IMR-90 (cell line): ENCODE measurements around the gene MEGF11. TPM values are rescaled to one million over a fixed set of nuclear protein-coding genes. Genes with fewer than 3 reads are reported as not detected.

Source experiments
- ATAC-seq: fragments of 200-7000 bp; cut with Tn5 transposase; 2 replicates; pipeline ENCODE4 v1.9.1; 2020; ENCODE audit warnings: low read depth, mild to moderate bottlenecking, moderate library complexity
- BruUV-seq: library from RNA; stranded (reverse); fragments of 400-500 nt; replicated peaks from 2 replicates; lab custom pipeline; 2021; lab: Mats Ljungman, UMichigan
- CTCF ChIA-PET: fragments of 300-600 bp; formaldehyde crosslinking; extraction: SDS; loops from one replicate; lab custom pipeline; 2021; ENCODE audit warnings: antibody characterized with exemption; lab: Yijun Ruan, JAX
- POLR2A ChIA-PET: fragments of 300-600 bp; sonication (Branson Sonifier 250); formaldehyde crosslinking; loops from one replicate; lab custom pipeline; 2022; ENCODE audit warnings: antibody characterized with exemption; ENCODE audit not compliant: unreplicated experiment; lab: Charles Lee
- DNase-seq: peaks from one replicate; pipeline ENCODE4 v3.0.0; 2013
- H2AFZ ChIP-seq: replicated peaks from 2 replicates; pipeline ENCODE3; 2013; ENCODE audit warnings: low read length, mild to moderate bottlenecking; ENCODE audit not compliant: poor library complexity
- H2AK5ac ChIP-seq: 2 replicates; pipeline ENCODE4 v1.6.1; 2013; ENCODE audit warnings: low read depth, low read length, inconsistent platforms
- H2AK9ac ChIP-seq: replicated peaks from 2 replicates; pipeline ENCODE3; 2013; ENCODE audit warnings: mild to moderate bottlenecking, low read depth, low read length, moderate library complexity; ENCODE audit not compliant: poor library complexity
- H2BK120ac ChIP-seq: 2 replicates; pipeline ENCODE4 v1.6.1; 2013; ENCODE audit warnings: low read depth, low read length, inconsistent platforms
- H2BK15ac ChIP-seq: 3 replicates; pipeline ENCODE4 v1.6.1; 2013; ENCODE audit warnings: low read depth, low read length, inconsistent platforms
- H2BK20ac ChIP-seq: 2 replicates; pipeline ENCODE4 v1.6.1; 2013; ENCODE audit warnings: low read depth, mild to moderate bottlenecking, inconsistent platforms, low read length, moderate library complexity
- H2BK5ac ChIP-seq: 2 replicates; pipeline ENCODE4 v1.6.1; 2013; ENCODE audit warnings: mild to moderate bottlenecking, low read depth, low read length, inconsistent platforms; ENCODE audit not compliant: poor library complexity, severe bottlenecking
- H3K14ac ChIP-seq: replicated peaks from 2 replicates; pipeline ENCODE4 v1.6.1; 2013; ENCODE audit warnings: low read depth, low read length, inconsistent platforms
- H3K18ac ChIP-seq: 2 replicates; pipeline ENCODE4 v1.6.1; 2013; ENCODE audit warnings: low read depth, low read length, control low read depth
- H3K23ac ChIP-seq: 2 replicates; pipeline ENCODE4 v1.6.1; 2013; ENCODE audit warnings: low read depth, low read length, inconsistent platforms
- H3K27ac ChIP-seq: 2 replicates; pipeline ENCODE4 v1.5.1; 2013; ENCODE audit warnings: mild to moderate bottlenecking, control low read depth, low read length; ENCODE audit not compliant: insufficient read depth
- H3K27me3 ChIP-seq: 2 replicates; pipeline ENCODE4 v1.6.1; 2013; ENCODE audit warnings: low read length; ENCODE audit not compliant: control insufficient read depth, insufficient read depth
- H3K36me3 ChIP-seq: 2 replicates; pipeline ENCODE4 v1.6.1; 2013; ENCODE audit warnings: low read length, mixed read lengths; ENCODE audit not compliant: control insufficient read depth, insufficient read depth
- H3K4ac ChIP-seq: 2 replicates; pipeline ENCODE4 v1.6.1; 2013; ENCODE audit warnings: low read depth, low read length, inconsistent platforms
- H3K4me1 ChIP-seq: 2 replicates; pipeline ENCODE4 v1.6.1; 2013; ENCODE audit warnings: low read length, mixed read lengths; ENCODE audit not compliant: control insufficient read depth, insufficient read depth
- H3K4me2 ChIP-seq: 2 replicates; pipeline ENCODE4 v1.6.1; 2013; ENCODE audit warnings: low read depth, mild to moderate bottlenecking, control low read depth, low read length, moderate library complexity
- H3K4me3 ChIP-seq: 2 replicates; pipeline ENCODE4 v1.5.1; 2013; ENCODE audit warnings: low read depth, mild to moderate bottlenecking, control low read depth, low read length, moderate library complexity; ENCODE audit not compliant: insufficient read depth
- H3K56ac ChIP-seq: 2 replicates; pipeline ENCODE4 v1.6.1; 2013; ENCODE audit warnings: low read length, inconsistent platforms; ENCODE audit not compliant: insufficient read depth; ENCODE audit errors: extremely low read depth
- H3K79me1 ChIP-seq, 2 experiments: 2 replicates each; pipeline ENCODE4 v1.6.1; 2013; ENCODE audit warnings: low read length in 2 of 2, inconsistent platforms in 1 of 2, low read depth in 1 of 2
- H3K9ac ChIP-seq: 2 replicates; pipeline ENCODE4 v1.6.1; 2013; ENCODE audit warnings: low read depth, low read length, control low read depth
- H3K9me1 ChIP-seq: 2 replicates; pipeline ENCODE4 v1.6.1; 2013; ENCODE audit warnings: low read length, inconsistent platforms; ENCODE audit not compliant: insufficient read depth
- H3K9me3 ChIP-seq: 2 replicates; pipeline ENCODE4 v1.6.1; 2013; ENCODE audit warnings: low read length; ENCODE audit not compliant: control insufficient read depth, insufficient read depth
- H4K20me1 ChIP-seq: 2 replicates; pipeline ENCODE4 v1.6.1; 2013; ENCODE audit warnings: low read length, inconsistent platforms; ENCODE audit not compliant: insufficient read depth
- H4K5ac ChIP-seq: 2 replicates; pipeline ENCODE4 v1.6.1; 2013; ENCODE audit warnings: mild to moderate bottlenecking, low read depth, low read length, control low read depth
- H4K8ac ChIP-seq, 2 experiments: 2 replicates each; pipeline ENCODE4 v1.6.1; 2013; ENCODE audit warnings: low read depth in 2 of 2, low read length in 2 of 2, control low read depth in 1 of 2, inconsistent platforms in 1 of 2
- H4K91ac ChIP-seq: 2 replicates; pipeline ENCODE4 v1.6.1; 2013; ENCODE audit warnings: low read depth, low read length, inconsistent platforms; ENCODE audit not compliant: insufficient read depth
- BHLHE40 ChIP-seq: fragments of 150-350 bp; IDR thresholded peaks from 2 replicates; pipeline ENCODE4 v1.6.1; 2016; ENCODE audit warnings: mild to moderate bottlenecking, low read depth, low read length
- CEBPB ChIP-seq: IDR thresholded peaks from 2 replicates; pipeline ENCODE4 v1.6.1; 2012; ENCODE audit warnings: low read depth, low read length, improper control_type of control experiment
- CHD1 ChIP-seq: IDR thresholded peaks from 2 replicates; pipeline ENCODE4 v1.6.1; 2012; ENCODE audit warnings: low read depth, low read length, improper control_type of control experiment
- ELK1 ChIP-seq: fragments of 150-350 bp; IDR thresholded peaks from 2 replicates; pipeline ENCODE4 v1.6.1; 2016; ENCODE audit warnings: low read depth, mild to moderate bottlenecking, low read length, moderate library complexity, borderline replicate concordance
- FOS ChIP-seq: fragments of 150-350 bp; IDR thresholded peaks from 2 replicates; pipeline ENCODE4 v1.6.1; 2016; ENCODE audit warnings: low read depth, low read length
- MAFK ChIP-seq: IDR thresholded peaks from 2 replicates; pipeline ENCODE4 v1.6.1; 2012; ENCODE audit warnings: low read depth, low read length, improper control_type of control experiment
- MAZ ChIP-seq: IDR thresholded peaks from 2 replicates; pipeline ENCODE4 v1.6.1; 2012; ENCODE audit warnings: low read depth, mild to moderate bottlenecking, low read length, improper control_type of control experiment, moderate library complexity, borderline replicate concordance
- MXI1 ChIP-seq: IDR thresholded peaks from 2 replicates; pipeline ENCODE4 v1.6.1; 2012; ENCODE audit warnings: low read depth, mild to moderate bottlenecking, low read length, moderate library complexity, borderline replicate concordance
- NFE2L2 ChIP-seq: fragments of 150-350 bp; IDR thresholded peaks from 2 replicates; pipeline ENCODE4 v1.6.1; 2016; ENCODE audit warnings: low read depth, mild to moderate bottlenecking, low read length
- POLR2A ChIP-seq: IDR thresholded peaks from 2 replicates; pipeline ENCODE4 v1.6.1; 2012; ENCODE audit warnings: mild to moderate bottlenecking, low read depth, low read length
- RAD21 ChIP-seq: IDR thresholded peaks from 2 replicates; pipeline ENCODE4 v1.6.1; 2012; ENCODE audit warnings: low read length, improper control_type of control experiment
- RCOR1 ChIP-seq: IDR thresholded peaks from 2 replicates; pipeline ENCODE4 v1.6.1; 2012; ENCODE audit warnings: mild to moderate bottlenecking, low read length, improper control_type of control experiment; ENCODE audit not compliant: insufficient replicate concordance
- RFX5 ChIP-seq: IDR thresholded peaks from 2 replicates; pipeline ENCODE4 v1.8.0; 2012; ENCODE audit warnings: low read depth, mild to moderate bottlenecking, low read length, moderate library complexity
- SMC3 ChIP-seq: fragments of 150-350 bp; IDR thresholded peaks from 2 replicates; pipeline ENCODE4 v1.6.1; 2016; ENCODE audit warnings: low read depth, mild to moderate bottlenecking, antibody characterized with exemption, low read length, moderate library complexity
- USF2 ChIP-seq: fragments of 150-350 bp; IDR thresholded peaks from 2 replicates; pipeline ENCODE4 v1.6.1; 2017; ENCODE audit warnings: mild to moderate bottlenecking, antibody characterized with exemption, low read length, low read depth
- WGBS, 2 experiments: methylation state at CpG; one replicate each; pipeline versions ENCODE4 v1.1.5 to v1.1.7; 2013; ENCODE audit warnings: missing lambda C conversion rate in 2 of 2; ENCODE audit not compliant: insufficient read length in 1 of 2; ENCODE audit errors: extremely low coverage in 2 of 2; 5-methylcytosine and 5-hydroxymethylcytosine counted together
- dilution Hi-C: fragments of 300-500 bp; cut with HindIII; formaldehyde crosslinking; loops from one replicate; pipeline ENCODE4 v1.14.3; 2018; ENCODE audit warnings: low sequenced_read_pairs; ENCODE audit not compliant: unreplicated experiment
- in situ Hi-C: fragments of 300-500 bp; cut with MboI; formaldehyde crosslinking; loops from 3 replicates; pipeline ENCODE4 v1.14.3; 2019; ENCODE audit warnings: low sequenced_read_pairs, inconsistent platforms, mixed read lengths
- intact Hi-C: fragments of 100-400 bp; cut with micrococcal nuclease; formaldehyde crosslinking; loops from 2 replicates; pipeline ENCODE4 v1.10.0; 2022
- polyA plus RNA-seq, 3 experiments: library from polyadenylated mRNA; depleted of rRNA; stranded (reverse); fragments of >200 nt; gene quantifications; 2 replicates each; pipeline ENCODE4 v1.2.3, GENCODE V29; 2012; ENCODE audit warnings: low replicate concordance in 1 of 3
- total RNA-seq: library from RNA; depleted of rRNA; stranded (reverse); fragments of >200 nt; gene quantifications from 2 replicates; pipeline ENCODE4 v1.2.3, GENCODE V29; 2012
- TF ChIP-seq, protein P1 (sequence below): conservative IDR thresholded peaks from 2 replicates; pipeline ENCODE4 v1.5.1; 2012; ENCODE audit warnings: mild to moderate bottlenecking, low read depth, low read length, improper control_type of control experiment

MEGF11 gene
- total and polyA plus RNA-seq, 2 of the 4 experiments (the other 2 are of a cell fraction) = not detected

DNA sequence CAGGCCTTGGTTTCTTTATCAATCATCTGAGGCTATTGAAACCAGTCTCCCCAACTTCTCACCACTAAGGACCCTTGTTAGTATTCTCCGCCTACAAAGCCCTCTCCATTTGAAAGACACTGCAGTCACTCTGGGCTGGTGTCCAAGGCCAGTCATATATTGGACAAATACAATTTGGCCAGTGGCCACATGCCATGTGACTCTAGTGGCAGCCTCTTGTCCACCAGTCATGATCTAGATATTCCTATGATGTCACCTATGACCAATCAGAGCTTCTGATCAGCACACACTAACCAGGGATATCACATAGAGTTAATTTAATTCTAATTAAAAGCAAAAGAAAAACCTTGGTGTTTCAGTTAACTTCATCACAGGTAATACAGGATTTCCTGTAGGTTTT is 316.1 kb downstream of the MEGF11 start:
- no peaks in the 10 kb centered on the region for H3K9me1 ChIP-seq
- H3K14ac ChIP-seq = no peak overlapping the region
- H2AK9ac ChIP-seq = no peak overlapping the region
- ChIA-PET CTCF (no interaction called here), POLR2A (no interaction called here)
- dilution Hi-C loops = no loop called here
- no peak overlapping the region for H3K27ac ChIP-seq
- ATAC-seq = no peak
- TF ChIP-seq RCOR1 = no peak
- TF ChIP-seq NFE2L2 = no peak
- TF ChIP-seq CEBPB = no peak
- TF ChIP-seq ELK1 = no peak
- TF ChIP-seq, protein P1, sequence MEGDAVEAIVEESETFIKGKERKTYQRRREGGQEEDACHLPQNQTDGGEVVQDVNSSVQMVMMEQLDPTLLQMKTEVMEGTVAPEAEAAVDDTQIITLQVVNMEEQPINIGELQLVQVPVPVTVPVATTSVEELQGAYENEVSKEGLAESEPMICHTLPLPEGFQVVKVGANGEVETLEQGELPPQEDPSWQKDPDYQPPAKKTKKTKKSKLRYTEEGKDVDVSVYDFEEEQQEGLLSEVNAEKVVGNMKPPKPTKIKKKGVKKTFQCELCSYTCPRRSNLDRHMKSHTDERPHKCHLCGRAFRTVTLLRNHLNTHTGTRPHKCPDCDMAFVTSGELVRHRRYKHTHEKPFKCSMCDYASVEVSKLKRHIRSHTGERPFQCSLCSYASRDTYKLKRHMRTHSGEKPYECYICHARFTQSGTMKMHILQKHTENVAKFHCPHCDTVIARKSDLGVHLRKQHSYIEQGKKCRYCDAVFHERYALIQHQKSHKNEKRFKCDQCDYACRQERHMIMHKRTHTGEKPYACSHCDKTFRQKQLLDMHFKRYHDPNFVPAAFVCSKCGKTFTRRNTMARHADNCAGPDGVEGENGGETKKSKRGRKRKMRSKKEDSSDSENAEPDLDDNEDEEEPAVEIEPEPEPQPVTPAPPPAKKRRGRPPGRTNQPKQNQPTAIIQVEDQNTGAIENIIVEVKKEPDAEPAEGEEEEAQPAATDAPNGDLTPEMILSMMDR = no peak
- no peak for TF ChIP-seq SMC3
- no peak for TF ChIP-seq CHD1
- no peak for TF ChIP-seq USF2
- no peak for TF ChIP-seq MXI1
- TF ChIP-seq MAFK = no peak
- TF ChIP-seq POLR2A = no peak
- no peak for TF ChIP-seq FOS
- TF ChIP-seq MAZ = no peak
- no peak for TF ChIP-seq BHLHE40
- no peak for TF ChIP-seq RFX5
- no peak for TF ChIP-seq RAD21
- H3K79me1 ChIP-seq = no peaks in the 10 kb centered on the region
- H3K4me2 ChIP-seq = no peak overlapping the region
- H2BK120ac ChIP-seq = no peak overlapping the region
- intact Hi-C loops = no loop called here
- no peaks in the 10 kb centered on the region for H3K9me3 ChIP-seq
- peaks cover 16% of the 10 kb centered on the region for H3K27me3 ChIP-seq
- H3K4ac ChIP-seq = no peak overlapping the region
- H2BK5ac ChIP-seq = no peak overlapping the region
- no peak overlapping the region for H4K8ac ChIP-seq
- H4K5ac ChIP-seq = no peak overlapping the region
- DNase-seq = peak; percentile 15
- no peaks in the 10 kb centered on the region for H3K36me3 ChIP-seq
- peaks cover 6% of the 10 kb centered on the region for H3K4me1 ChIP-seq
- H2BK20ac ChIP-seq = no peak overlapping the region
- no peak overlapping the region for H2AK5ac ChIP-seq
- no peak overlapping the region for H3K9ac ChIP-seq
- H2BK15ac ChIP-seq = no peak overlapping the region
- H4K20me1 ChIP-seq = no peaks in the 10 kb centered on the region; the same call in 1 of the 2 replicates
- H3K56ac ChIP-seq = no peak overlapping the region
- in situ Hi-C loops = no loop called here
- no peak overlapping the region for H3K4me3 ChIP-seq
- H4K91ac ChIP-seq = no peak overlapping the region
- 88% methylated on average over 1 of the region's 1 CpG; no CpG with 5 or more reads in 1 of the 2 experiments for WGBS, 2 experiments
- no peak overlapping the region for H3K18ac ChIP-seq
- H3K23ac ChIP-seq = no peak overlapping the region
- no peak overlapping the region for H2AFZ ChIP-seq
- no TSS peak for BruUV-seq
